Measurements from ENCODE around the gene TMPRSS2. TPM values are rescaled to one million over a fixed set of nuclear protein-coding genes. Genes with fewer than 3 reads are reported as not detected.

TMPRSS2 gene
- 0.12 TPM in 1 of 3 replicates, not detected in the others for total RNA-seq
- long read RNA-seq, result 0 reads

GRCh38 chr21:41507521-41508414 lies at the start of gene TMPRSS2:
Gene TMPRSS2 (minus strand): TSS chr21:41508158. CDS start chr21:41498133, 10,025 bp downstream.
- peaks cover 8% of the 10 kb centered on the region for H3K4me1 Mint-ChIP-seq (ENCODE audit: low read depth)
- no peak within 1 kb of the TSS for H3K27ac Mint-ChIP-seq (ENCODE audit: unreplicated experiment)
- no peaks in the 10 kb centered on the region for H3K36me3 Mint-ChIP-seq (ENCODE audit: low read depth)
- H3K4me3 Mint-ChIP-seq (ENCODE audit: unreplicated experiment), result peak within 1 kb of the TSS; percentile 62
- H3K27me3 Mint-ChIP-seq (ENCODE audit: low read depth), result peaks cover 51% of the 10 kb centered on the region
- TF ChIP-seq CTCF (IDR thresholded peaks at IDR 0.05), result no peak
- H3K9me3 Mint-ChIP-seq (ENCODE audit: low read depth), result no peaks in the 10 kb centered on the region
- no peak for DNase-seq (ENCODE audit: low spot score)

DNA sequence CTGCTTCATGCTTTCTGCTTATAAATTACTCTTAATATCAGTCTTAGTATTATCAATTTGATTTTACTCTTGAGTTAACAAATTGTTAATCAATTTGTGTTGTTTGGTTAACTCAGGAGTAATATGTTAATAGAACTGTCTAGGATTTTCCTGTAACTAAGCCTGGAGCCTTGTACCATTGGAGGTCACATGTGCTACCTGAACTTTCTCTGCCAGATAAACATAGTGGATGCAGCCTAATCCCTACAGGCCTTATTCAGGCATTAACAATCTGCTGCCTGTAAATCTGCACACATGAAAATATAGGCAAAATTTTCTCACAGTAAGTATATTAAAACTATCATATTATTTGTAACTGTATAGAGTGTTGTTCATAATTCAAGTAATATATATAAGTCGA lies 47.1 kb upstream of the TMPRSS2 start:
- no peak for DNase-seq (ENCODE audit: low spot score)
- no peak overlapping the region for H3K4me3 Mint-ChIP-seq (ENCODE audit: unreplicated experiment)
- H3K27me3 Mint-ChIP-seq (ENCODE audit: low read depth), result peaks cover 23% of the 10 kb centered on the region
- no peaks in the 10 kb centered on the region for H3K9me3 Mint-ChIP-seq (ENCODE audit: low read depth)
- no peaks in the 10 kb centered on the region for H3K4me1 Mint-ChIP-seq (ENCODE audit: low read depth)
- H3K27ac Mint-ChIP-seq (ENCODE audit: unreplicated experiment), result no peak overlapping the region
- H3K36me3 Mint-ChIP-seq (ENCODE audit: low read depth), result no peaks in the 10 kb centered on the region
- no peak for TF ChIP-seq CTCF (IDR thresholded peaks at IDR 0.05)

DNA sequence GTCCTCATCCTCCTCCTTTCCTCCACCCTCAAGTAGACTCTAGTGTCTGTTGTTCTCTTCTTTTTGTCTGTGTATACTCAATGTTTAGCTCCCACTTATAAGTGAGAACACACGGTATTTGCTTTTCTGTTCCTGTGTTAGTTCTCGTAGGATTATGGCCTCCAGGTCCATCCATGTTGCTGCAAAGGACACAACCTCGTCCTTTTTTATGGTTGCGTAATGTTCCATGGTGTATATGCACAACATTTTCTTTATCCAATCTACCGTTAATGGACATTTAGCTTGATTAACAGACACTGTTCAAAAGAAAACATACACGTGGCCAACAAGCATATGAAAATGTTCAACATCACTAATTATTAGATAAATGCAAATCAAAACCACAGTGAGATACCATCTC lies 44.3 kb upstream of the TMPRSS2 start:
- H3K4me1 Mint-ChIP-seq (ENCODE audit: low read depth), result no peaks in the 10 kb centered on the region
- H3K9me3 Mint-ChIP-seq (ENCODE audit: low read depth), result no peaks in the 10 kb centered on the region
- no peak for TF ChIP-seq CTCF (IDR thresholded peaks at IDR 0.05)
- no peak overlapping the region for H3K27ac Mint-ChIP-seq (ENCODE audit: unreplicated experiment)
- H3K4me3 Mint-ChIP-seq (ENCODE audit: unreplicated experiment), result no peak overlapping the region
- DNase-seq (ENCODE audit: low spot score), result no peak
- H3K27me3 Mint-ChIP-seq (ENCODE audit: low read depth), result peaks cover 25% of the 10 kb centered on the region
- H3K36me3 Mint-ChIP-seq (ENCODE audit: low read depth), result no peaks in the 10 kb centered on the region

DNA sequence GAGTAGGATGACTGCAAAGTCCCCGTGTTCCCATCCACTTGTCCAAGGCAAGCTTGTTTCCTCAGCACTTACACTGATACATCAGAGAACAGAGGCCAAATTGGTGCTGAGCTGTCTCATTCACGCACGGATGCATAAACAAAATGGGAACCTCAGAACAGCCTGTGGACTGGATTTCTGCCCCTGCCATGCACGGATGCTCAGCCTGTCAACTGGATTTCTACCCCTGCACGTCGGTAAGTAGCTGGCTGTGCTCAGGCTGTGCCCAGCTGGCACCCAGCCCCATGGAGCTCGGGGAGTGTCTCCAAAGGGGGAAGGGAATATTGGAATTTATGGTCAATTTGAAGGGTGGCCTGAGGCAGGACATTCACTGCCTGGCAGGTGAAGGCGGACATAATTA lies 40.8 kb upstream of the TMPRSS2 start:
- H3K9me3 Mint-ChIP-seq (ENCODE audit: low read depth), result no peaks in the 10 kb centered on the region
- H3K4me1 Mint-ChIP-seq (ENCODE audit: low read depth), result no peaks in the 10 kb centered on the region
- H3K27ac Mint-ChIP-seq (ENCODE audit: unreplicated experiment), result no peak overlapping the region
- H3K4me3 Mint-ChIP-seq (ENCODE audit: unreplicated experiment), result no peak overlapping the region
- no peak for DNase-seq (ENCODE audit: low spot score)
- H3K36me3 Mint-ChIP-seq (ENCODE audit: low read depth), result no peaks in the 10 kb centered on the region
- H3K27me3 Mint-ChIP-seq (ENCODE audit: low read depth), result peaks cover 39% of the 10 kb centered on the region
- no peak for TF ChIP-seq CTCF (IDR thresholded peaks at IDR 0.05)

GRCh38 chr21:41547111-41547510 lies 39.2 kb upstream of the TMPRSS2 start:
- Mint-ChIP-seq H3K4me3 (ENCODE audit: unreplicated experiment) (no peak overlapping the region), H3K9me3 (ENCODE audit: low read depth) (no peaks in the 10 kb centered on the region), H3K4me1 (ENCODE audit: low read depth) (no peaks in the 10 kb centered on the region), H3K27ac (ENCODE audit: unreplicated experiment) (no peak overlapping the region), H3K36me3 (ENCODE audit: low read depth) (no peaks in the 10 kb centered on the region), H3K27me3 (ENCODE audit: low read depth) (peaks cover 45% of the 10 kb centered on the region)
- TF ChIP-seq CTCF (IDR thresholded peaks at IDR 0.05), result no peak
- no peak for DNase-seq (ENCODE audit: low spot score)
